Fibroblast of lung (primary cell): Measurements from ENCODE around the gene KRTAP8-1. TPM values are rescaled to one million over a fixed set of nuclear protein-coding genes. Genes with fewer than 3 reads are reported as not detected.

Experiments
- DNase-seq, 2 donors: peaks; one replicate each; pipeline versions ENCODE4 v3.0.0 to v3.0.0-alpha.2; 2010; ENCODE audit warnings: low read depth in 2 of 2
- H2AFZ ChIP-seq: 2 replicates; pipeline ENCODE4 v1.5.1; 2012; ENCODE audit warnings: low read length, control low read depth, inconsistent platforms
- H3K27ac ChIP-seq: 2 replicates; pipeline ENCODE4 v1.5.1; 2011; ENCODE audit warnings: low read length, control low read depth; ENCODE audit not compliant: insufficient read depth
- H3K27me3 ChIP-seq: 2 replicates; pipeline ENCODE4 v1.5.1; 2011; ENCODE audit warnings: mild to moderate bottlenecking, low read length; ENCODE audit not compliant: control insufficient read depth, insufficient read depth
- H3K36me3 ChIP-seq: 2 replicates; pipeline ENCODE4 v1.5.1; 2011; ENCODE audit warnings: low read length; ENCODE audit not compliant: control insufficient read depth, insufficient read depth
- H3K4me1 ChIP-seq: 2 replicates; pipeline ENCODE4 v1.5.1; 2011; ENCODE audit warnings: low read length; ENCODE audit not compliant: control insufficient read depth, insufficient read depth; ENCODE audit errors: extremely low read depth
- H3K4me2 ChIP-seq: 2 replicates; pipeline ENCODE4 v1.5.1; 2011; ENCODE audit warnings: low read length, control low read depth; ENCODE audit not compliant: insufficient read depth; ENCODE audit errors: extremely low read depth
- H3K4me3 ChIP-seq, 4 experiments: fragments of 200-600 bp in 1 of 4; sonication (generic) in 1 of 4; replicated peaks in 1 of 4; 2 replicates each; pipeline ENCODE4 v1.5.1; 2011 to 2016; ENCODE audit warnings: low read length in 4 of 4, low read depth in 3 of 4, mild to moderate bottlenecking in 3 of 4, control low read depth in 2 of 4, inconsistent platforms in 1 of 4, mixed read lengths in 1 of 4; ENCODE audit not compliant: insufficient read depth in 1 of 4; ENCODE audit errors: control extremely low read depth in 1 of 4
- H3K79me2 ChIP-seq: 2 replicates; pipeline ENCODE4 v1.5.1; 2012; ENCODE audit warnings: mild to moderate bottlenecking, low read length, inconsistent platforms; ENCODE audit not compliant: control insufficient read depth, insufficient read depth
- H3K9ac ChIP-seq: 2 replicates; pipeline ENCODE4 v1.5.1; 2011; ENCODE audit warnings: mild to moderate bottlenecking, low read length, control low read depth; ENCODE audit not compliant: insufficient read depth
- H3K9me3 ChIP-seq: 2 replicates; pipeline ENCODE4 v1.5.1; 2012; ENCODE audit warnings: low read depth, low read length; ENCODE audit not compliant: control insufficient read depth, insufficient read depth
- H4K20me1 ChIP-seq: 2 replicates; pipeline ENCODE4 v1.5.1; 2011; ENCODE audit warnings: low read length; ENCODE audit not compliant: control insufficient read depth, insufficient read depth; ENCODE audit errors: extremely low read depth
- CTCF ChIP-seq, 2 donors: IDR thresholded peaks in 1 of 2; conservative IDR thresholded peaks in 1 of 2; 1 replicate in 1 of 2; 2 replicates in 1 of 2; pipeline ENCODE4 v1.5.1; 2011 to 2012; ENCODE audit warnings: low read length in 2 of 2, control low read depth in 1 of 2, inconsistent platforms in 1 of 2, low read depth in 1 of 2, mild to moderate bottlenecking in 1 of 2
- EZH2 ChIP-seq: IDR thresholded peaks from 2 replicates; pipeline ENCODE4 v1.5.1; 2012; ENCODE audit warnings: low read length, control low read depth, mild to moderate bottlenecking; ENCODE audit errors: missing control alignments
- polyA plus RNA-seq, 2 donors: library from polyadenylated mRNA; depleted of rRNA in 1 of 2; stranded (reverse) in 1 of 2; unstranded in 1 of 2; fragments of >200 nt; gene quantifications; 2 replicates each; pipeline ENCODE4 v1.2.1, GENCODE V29; 2011 to 2012; ENCODE audit warnings: missing spikeins in 1 of 2
- total RNA-seq: library from RNA; depleted of rRNA; stranded (reverse); fragments of >200 nt; gene quantifications from 2 replicates; pipeline ENCODE4 v1.2.1, GENCODE V29; 2014

KRTAP8-1 gene
- total and polyA plus RNA-seq, 2 donors (not counting 1 experiment from before 2014, with no cell fraction given) = not detected

GRCh38 chr21:30779249-30779648 lies 33.8 kb downstream of the KRTAP8-1 start:
- Histone ChIP-seq H3K27me3 (no peaks in the 10 kb centered on the region), H3K36me3 (no peaks in the 10 kb centered on the region), H3K79me2 (no peaks in the 10 kb centered on the region), H3K9ac (no peak overlapping the region), H3K4me2 (no peak overlapping the region), H3K27ac (no peak overlapping the region), H3K4me3 (no peak overlapping the region), H2AFZ (no peak overlapping the region), H3K9me3 (no peaks in the 10 kb centered on the region), H3K4me1 (no peaks in the 10 kb centered on the region), H4K20me1 (no peaks in the 10 kb centered on the region)
- TF ChIP-seq EZH2 = no peak
- TF ChIP-seq CTCF (conservative IDR thresholded peaks at IDR 0.05 in 1 of 2, IDR thresholded peaks at IDR 0.05 in 1 of 2; ENCODE audit: low read depth in 1 of 2, low read length in 2 of 2) = no peak
- DNase-seq = no peak

- Histone ChIP-seq H3K27me3 (no peaks in the 10 kb centered on the region), H3K79me2 (no peaks in the 10 kb centered on the region), H3K27ac (no peak overlapping the region), H3K9ac (no peak overlapping the region), H3K4me1 (no peaks in the 10 kb centered on the region), H3K4me3 (no peak overlapping the region), H3K4me2 (no peak overlapping the region), H3K36me3 (no peaks in the 10 kb centered on the region), H3K9me3 (no peaks in the 10 kb centered on the region), H2AFZ (no peak overlapping the region), H4K20me1 (no peaks in the 10 kb centered on the region)
- TF ChIP-seq CTCF (conservative IDR thresholded peaks at IDR 0.05 in 1 of 2, IDR thresholded peaks at IDR 0.05 in 1 of 2; ENCODE audit: low read depth in 1 of 2, low read length in 2 of 2) (no peak), EZH2 (no peak)
- no peak for DNase-seq
These were observed 43.2 kb downstream of the KRTAP8-1 start for GRCh38 chr21:30769724-30770431.

Other genes starting within 250 kb of the KRTAP8-1 start
- gene KRTAP22-2, start 222.9 kb downstream of the KRTAP8-1 start, total RNA-seq = not detected in 2 replicates
- gene KRTAP22-2, start 222.9 kb downstream of the KRTAP8-1 start, polyA plus RNA-seq = not detected in 2 replicates
- gene KRTAP6-3, start 220.8 kb downstream of the KRTAP8-1 start, total RNA-seq = not detected in 2 replicates
- not detected in 2 replicates for gene KRTAP6-3, start 220.8 kb downstream of the KRTAP8-1 start, polyA plus RNA-seq
- not detected in 2 replicates for gene KRTAP6-2, start 214.4 kb downstream of the KRTAP8-1 start, total RNA-seq
- gene KRTAP6-2, start 214.4 kb downstream of the KRTAP8-1 start, polyA plus RNA-seq = not detected in 2 replicates
- gene KRTAP22-1, start 212.2 kb downstream of the KRTAP8-1 start, total RNA-seq = not detected in 2 replicates
- gene KRTAP22-1, start 212.2 kb downstream of the KRTAP8-1 start, polyA plus RNA-seq = not detected in 2 replicates
- not detected in 2 replicates for gene KRTAP6-1, start 199.3 kb downstream of the KRTAP8-1 start, total RNA-seq
- gene KRTAP6-1, start 199.3 kb downstream of the KRTAP8-1 start, polyA plus RNA-seq = not detected in 2 replicates
- gene KRTAP20-1, start 196.8 kb downstream of the KRTAP8-1 start, total RNA-seq = not detected in 2 replicates
- not detected in 2 replicates for gene KRTAP20-1, start 196.8 kb downstream of the KRTAP8-1 start, polyA plus RNA-seq
- gene KRTAP20-4, start 192.6 kb downstream of the KRTAP8-1 start, total RNA-seq = not detected in 2 replicates
- gene KRTAP20-4, start 192.6 kb downstream of the KRTAP8-1 start, polyA plus RNA-seq = not detected in 2 replicates
- gene KRTAP20-2, start 178.1 kb downstream of the KRTAP8-1 start, total RNA-seq = not detected in 2 replicates
- not detected in 2 replicates for gene KRTAP20-2, start 178.1 kb downstream of the KRTAP8-1 start, polyA plus RNA-seq
- gene KRTAP20-3, start 170.4 kb downstream of the KRTAP8-1 start, total RNA-seq = not detected in 2 replicates
- gene KRTAP20-3, start 170.4 kb downstream of the KRTAP8-1 start, polyA plus RNA-seq = not detected in 2 replicates
- not detected in 2 replicates for gene KRTAP21-3, start 94.5 kb downstream of the KRTAP8-1 start, total RNA-seq
- not detected in 2 replicates for gene KRTAP21-3, start 94.5 kb downstream of the KRTAP8-1 start, polyA plus RNA-seq
- not detected in 2 replicates for gene KRTAP21-2, start 66.0 kb downstream of the KRTAP8-1 start, total RNA-seq
- gene KRTAP21-2, start 66.0 kb downstream of the KRTAP8-1 start, polyA plus RNA-seq = not detected in 2 replicates
- not detected in 2 replicates for gene KRTAP21-1, start 57.8 kb downstream of the KRTAP8-1 start, total RNA-seq
- not detected in 2 replicates for gene KRTAP21-1, start 57.8 kb downstream of the KRTAP8-1 start, polyA plus RNA-seq
- not detected in 2 replicates for gene KRTAP7-1, start 16.5 kb upstream of the KRTAP8-1 start, total RNA-seq
- not detected in 2 replicates for gene KRTAP7-1, start 16.5 kb upstream of the KRTAP8-1 start, polyA plus RNA-seq
- not detected in 2 replicates for gene KRTAP11-1, start 68.3 kb upstream of the KRTAP8-1 start, total RNA-seq
- gene KRTAP11-1, start 68.3 kb upstream of the KRTAP8-1 start, polyA plus RNA-seq = not detected in 2 replicates
- not detected in 2 replicates for gene KRTAP19-8, start 225.2 kb upstream of the KRTAP8-1 start, total RNA-seq
- not detected in 2 replicates for gene KRTAP19-8, start 225.2 kb upstream of the KRTAP8-1 start, polyA plus RNA-seq